ENCODE measurements around the gene BNIP5.

BNIP5 gene

DNA sequence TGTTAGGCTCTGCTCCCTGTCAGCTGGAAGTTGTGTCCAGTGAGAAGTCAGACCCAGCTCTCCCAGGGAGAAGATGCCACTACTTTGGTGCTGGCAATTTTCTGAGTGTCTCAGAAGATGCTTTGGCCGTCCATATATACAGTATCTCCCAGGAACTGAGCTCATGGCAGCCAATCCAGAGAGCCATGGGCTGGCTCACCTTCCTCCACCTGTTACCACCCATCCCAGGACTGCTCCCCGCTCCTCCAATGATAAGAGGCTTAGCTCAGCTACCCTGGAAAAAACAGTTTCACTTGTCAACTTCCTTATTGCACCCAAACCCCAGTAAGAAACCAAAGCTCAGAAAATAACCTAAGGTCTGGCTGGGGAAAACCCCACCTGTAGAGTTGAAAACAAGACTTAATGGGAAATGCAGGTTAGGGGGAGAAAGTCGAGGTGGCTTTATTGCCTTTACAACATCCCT is at the start of gene BNIP5:
Gene BNIP5 (minus strand): TSS at position 110 of the 463 bp plus-strand sequence. CDS start 6,198 bp downstream, outside the sequence.
- H3K4me3 ChIP-seq (ENCODE audit: low read depth, low read length), result peak within 1 kb of the TSS; percentile 7; the same call in 1 of the 2 replicates
- DNase-seq (ENCODE audit: low read depth), result peak; percentile 54
- TF ChIP-seq, protein P1, sequence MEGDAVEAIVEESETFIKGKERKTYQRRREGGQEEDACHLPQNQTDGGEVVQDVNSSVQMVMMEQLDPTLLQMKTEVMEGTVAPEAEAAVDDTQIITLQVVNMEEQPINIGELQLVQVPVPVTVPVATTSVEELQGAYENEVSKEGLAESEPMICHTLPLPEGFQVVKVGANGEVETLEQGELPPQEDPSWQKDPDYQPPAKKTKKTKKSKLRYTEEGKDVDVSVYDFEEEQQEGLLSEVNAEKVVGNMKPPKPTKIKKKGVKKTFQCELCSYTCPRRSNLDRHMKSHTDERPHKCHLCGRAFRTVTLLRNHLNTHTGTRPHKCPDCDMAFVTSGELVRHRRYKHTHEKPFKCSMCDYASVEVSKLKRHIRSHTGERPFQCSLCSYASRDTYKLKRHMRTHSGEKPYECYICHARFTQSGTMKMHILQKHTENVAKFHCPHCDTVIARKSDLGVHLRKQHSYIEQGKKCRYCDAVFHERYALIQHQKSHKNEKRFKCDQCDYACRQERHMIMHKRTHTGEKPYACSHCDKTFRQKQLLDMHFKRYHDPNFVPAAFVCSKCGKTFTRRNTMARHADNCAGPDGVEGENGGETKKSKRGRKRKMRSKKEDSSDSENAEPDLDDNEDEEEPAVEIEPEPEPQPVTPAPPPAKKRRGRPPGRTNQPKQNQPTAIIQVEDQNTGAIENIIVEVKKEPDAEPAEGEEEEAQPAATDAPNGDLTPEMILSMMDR (IDR thresholded peaks at IDR 0.05; ENCODE audit: insufficient read depth, low read depth, low read length, missing control alignments), result no peak

GRCh38 chr6:36384095-36384494 is 47.4 kb upstream of the BNIP5 start:
- no peak overlapping the region; the same call in 1 of the 2 replicates for H3K4me3 ChIP-seq (ENCODE audit: low read depth, low read length)
- TF ChIP-seq, protein P1 (IDR thresholded peaks at IDR 0.05; ENCODE audit: insufficient read depth, low read depth, low read length, missing control alignments), result no peak
- DNase-seq (ENCODE audit: low read depth), result no peak

DNA sequence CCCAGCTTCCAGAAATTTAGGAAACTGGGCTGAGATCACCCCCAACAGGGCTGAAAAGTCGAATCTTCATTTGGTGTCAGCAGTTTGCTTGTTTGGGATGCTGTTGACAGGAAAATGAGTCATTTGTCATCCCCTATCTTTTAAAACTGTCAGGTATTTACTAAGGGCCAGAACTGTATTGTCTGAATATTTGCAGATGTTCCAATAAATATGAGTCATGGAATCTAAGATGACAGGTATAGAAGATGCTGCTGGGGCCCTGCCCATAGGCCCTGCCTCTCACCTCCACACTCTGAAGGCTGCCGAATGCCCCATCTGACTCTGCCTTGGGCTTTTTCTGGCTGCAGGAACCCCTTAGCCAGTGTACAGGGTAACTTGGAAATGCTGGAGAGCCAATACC is 46.9 kb upstream of the BNIP5 start:
- peak overlapping the region; percentile 26 for H3K4me3 ChIP-seq (ENCODE audit: low read depth, low read length)
- DNase-seq (ENCODE audit: low read depth), result no peak
- TF ChIP-seq, protein P1 (IDR thresholded peaks at IDR 0.05; ENCODE audit: insufficient read depth, low read depth, low read length, missing control alignments), result no peak

- DNase-seq (ENCODE audit: low read depth), result no peak
- H3K4me3 ChIP-seq (ENCODE audit: low read depth, low read length), result peak overlapping the region; percentile 26
- TF ChIP-seq, protein P1 (IDR thresholded peaks at IDR 0.05; ENCODE audit: insufficient read depth, low read depth, low read length, missing control alignments), result no peak
Observed at GRCh38 chr6:36382976-36383375, 46.3 kb upstream of the BNIP5 start.

DNA sequence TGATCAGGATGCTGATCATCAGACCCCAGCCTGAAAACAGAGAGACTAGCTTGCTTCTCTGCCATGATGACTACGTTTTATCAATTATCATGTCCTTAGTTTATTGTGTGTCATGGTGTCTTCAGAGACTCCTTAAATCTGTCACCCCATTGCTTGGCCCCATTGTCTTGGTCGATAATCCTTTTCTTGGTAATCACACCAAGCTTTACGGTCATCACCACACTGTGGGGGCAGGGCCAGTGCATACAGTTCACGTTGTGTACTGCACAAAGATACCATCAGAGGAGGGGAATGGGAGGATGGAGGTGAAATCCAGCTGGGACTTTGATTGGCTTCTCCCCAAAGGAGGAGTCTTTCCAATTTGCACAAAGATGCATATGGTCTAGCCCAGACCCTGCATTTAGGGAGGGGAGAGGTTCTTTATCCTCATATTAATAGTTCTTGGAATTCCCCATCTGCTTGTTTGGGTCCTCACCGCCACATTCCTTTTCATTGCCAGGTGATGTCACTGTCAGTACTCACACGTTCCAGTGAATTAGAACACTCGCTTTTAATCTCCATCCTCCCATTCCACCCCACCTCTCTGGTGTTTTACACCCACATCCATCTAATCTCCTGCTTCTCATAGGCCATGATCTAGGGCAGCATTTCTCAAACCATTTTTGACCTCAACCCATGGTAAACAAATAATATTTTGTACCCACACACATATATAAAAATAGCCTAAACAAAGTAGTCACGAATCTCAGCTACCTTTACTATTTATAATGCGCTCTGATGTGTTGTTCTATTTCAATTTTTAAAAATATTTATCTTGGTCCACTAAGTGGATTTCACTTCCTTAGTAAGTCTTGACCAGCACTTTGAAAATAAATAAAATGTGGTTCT is 45.1 kb upstream of the BNIP5 start:
- peak; percentile 78 for DNase-seq (ENCODE audit: low read depth)
- H3K4me3 ChIP-seq (ENCODE audit: low read depth, low read length), result peak overlapping the region; percentile 9; the same call in 1 of the 2 replicates
- TF ChIP-seq, protein P1 (IDR thresholded peaks at IDR 0.05; ENCODE audit: insufficient read depth, low read depth, low read length, missing control alignments), result no peak

GRCh38 chr6:36380166-36380565 is 43.5 kb upstream of the BNIP5 start:
- TF ChIP-seq, protein P1 (IDR thresholded peaks at IDR 0.05; ENCODE audit: insufficient read depth, low read depth, low read length, missing control alignments), result no peak
- no peak for DNase-seq (ENCODE audit: low read depth)

More at GRCh38 chr6:36380166-36380565, 43.5 kb upstream of the BNIP5 start:
- H3K4me3 ChIP-seq (ENCODE audit: low read depth, low read length), result no peak overlapping the region

Data from GM12865 (cell line).